GM23338 (cell line): ENCODE data around the gene PBX3. TPM values are rescaled to one million over a fixed set of nuclear protein-coding genes. Genes with fewer than 3 reads are reported as not detected.

Experiments
- ATAC-seq: fragments of 200-7000 bp; cut with Tn5 transposase; 3 replicates; pipeline ENCODE4 v1.9.1; 2020
- DNase-seq: peaks from one replicate; pipeline ENCODE4 v3.0.0-alpha.2; 2015; ENCODE audit warnings: low spot score
- H2AFZ ChIP-seq: fragments of 200-600 bp; sonication (generic); 2 replicates; pipeline ENCODE4 v1.8.0; 2016; ENCODE audit warnings: antibody characterized with exemption, mild to moderate bottlenecking, moderate library complexity
- H3F3A ChIP-seq: fragments of 200-600 bp; sonication (generic); replicated peaks from 2 replicates; pipeline ENCODE4 v1.8.0; 2017; ENCODE audit warnings: antibody characterized with exemption, mixed run types, low read depth
- H3K27ac ChIP-seq: fragments of 200-600 bp; sonication (generic); 2 replicates; pipeline ENCODE4 v1.6.1; 2016; ENCODE audit warnings: low read depth
- H3K27me3 ChIP-seq: fragments of 200-600 bp; sonication (generic); 2 replicates; pipeline ENCODE4 v1.8.0; 2016; ENCODE audit warnings: mild to moderate bottlenecking, mixed run types, moderate library complexity; ENCODE audit not compliant: insufficient read depth
- H3K36me3 ChIP-seq: fragments of 200-600 bp; sonication (generic); 2 replicates; pipeline ENCODE4 v1.8.0; 2016; ENCODE audit warnings: mild to moderate bottlenecking; ENCODE audit not compliant: insufficient read depth
- H3K4me1 ChIP-seq: fragments of 200-600 bp; sonication (generic); 2 replicates; pipeline ENCODE4 v1.8.0; 2016; ENCODE audit warnings: mild to moderate bottlenecking, moderate library complexity; ENCODE audit not compliant: insufficient read depth
- H3K4me2 ChIP-seq: fragments of 200-600 bp; sonication (generic); 2 replicates; pipeline ENCODE4 v1.7.1; 2017; ENCODE audit warnings: mixed run types
- H3K4me3 ChIP-seq: fragments of 200-600 bp; sonication (generic); 2 replicates; pipeline ENCODE4 v1.6.1; 2016; ENCODE audit warnings: mixed run types
- H3K79me2 ChIP-seq: fragments of 200-600 bp; sonication (generic); replicated peaks from 2 replicates; pipeline ENCODE4 v1.8.0; 2017; ENCODE audit warnings: mild to moderate bottlenecking; ENCODE audit not compliant: insufficient read depth
- H3K9me2 ChIP-seq: fragments of 200-600 bp; sonication (generic); 2 replicates; pipeline ENCODE4 v1.8.0; 2017; ENCODE audit not compliant: insufficient read depth
- H4K20me1 ChIP-seq: fragments of 200-600 bp; sonication (generic); replicated peaks from 2 replicates; pipeline ENCODE4 v1.8.0; 2017; ENCODE audit warnings: mild to moderate bottlenecking; ENCODE audit not compliant: insufficient read depth
- H3K27ac Mint-ChIP-seq: 2 replicates; pipeline ENCODE4 v1.8.0; 2020; ENCODE audit warnings: inconsistent platforms, mild to moderate bottlenecking, moderate library complexity, mixed read lengths
- H3K27me3 Mint-ChIP-seq: 3 replicates; pipeline ENCODE4 v1.8.0; 2022; ENCODE audit warnings: low read depth, mild to moderate bottlenecking, moderate library complexity, mixed read lengths, inconsistent platforms; ENCODE audit not compliant: insufficient read depth, poor library complexity
- H3K36me3 Mint-ChIP-seq: 3 replicates; pipeline ENCODE4 v1.8.0; 2021; ENCODE audit warnings: low read depth, mild to moderate bottlenecking, inconsistent platforms, moderate library complexity, mixed read lengths
- H3K4me1 Mint-ChIP-seq: 3 replicates; pipeline ENCODE4 v1.8.0; 2020; ENCODE audit warnings: mild to moderate bottlenecking, inconsistent platforms, mixed read lengths
- H3K4me3 Mint-ChIP-seq: 3 replicates; pipeline ENCODE4 v1.8.0; 2021; ENCODE audit warnings: moderate library complexity, mild to moderate bottlenecking, inconsistent platforms, mixed read lengths
- H3K9me3 Mint-ChIP-seq: 3 replicates; pipeline ENCODE4 v1.8.0; 2020; ENCODE audit warnings: moderate library complexity, mild to moderate bottlenecking, inconsistent platforms, mixed read lengths
- CREB1 ChIP-seq: fragments of 250-450 bp; sonication (Bioruptor Pico); IDR thresholded peaks from 2 replicates; pipeline ENCODE4 v1.5.0; 2020; ENCODE audit warnings: low read depth, mild to moderate bottlenecking, moderate library complexity
- EZH2 ChIP-seq: fragments of 200-600 bp; sonication (generic); IDR thresholded peaks from one replicate; pipeline ENCODE4 v1.8.0; 2017; ENCODE audit warnings: antibody characterized with exemption, mild to moderate bottlenecking, low read depth; ENCODE audit not compliant: unreplicated experiment
- EZH2phosphoT487 ChIP-seq: fragments of 200-600 bp; sonication (generic); IDR thresholded peaks from one replicate; pipeline ENCODE4 v1.8.1; 2018; ENCODE audit warnings: antibody characterized with exemption; ENCODE audit not compliant: unreplicated experiment
- JUNB ChIP-seq: IDR thresholded peaks from one replicate; pipeline ENCODE4 v1.6.1; 2016; ENCODE audit warnings: antibody characterized with exemption; ENCODE audit not compliant: unreplicated experiment
- NANOG ChIP-seq: IDR thresholded peaks from 2 replicates; pipeline ENCODE4 v1.6.1; 2016; ENCODE audit warnings: antibody characterized with exemption, borderline replicate concordance
- POLR2AphosphoS5 ChIP-seq: IDR thresholded peaks from 2 replicates; pipeline ENCODE4 v1.6.1; 2016; ENCODE audit warnings: antibody characterized with exemption, low read depth
- STAT1 ChIP-seq: IDR thresholded peaks from one replicate; pipeline ENCODE4 v1.6.1; 2016; ENCODE audit warnings: antibody characterized with exemption; ENCODE audit not compliant: unreplicated experiment
- ZNF114 ChIP-seq: fragments of 250-450 bp; sonication (Bioruptor Pico); IDR thresholded peaks from 2 replicates; pipeline ENCODE4 v1.5.0; 2020; ENCODE audit warnings: mild to moderate bottlenecking, moderate library complexity
- ZNF331 ChIP-seq: fragments of 250-450 bp; sonication (Bioruptor Pico); IDR thresholded peaks from 2 replicates; pipeline ENCODE4 v1.5.0; 2020; ENCODE audit warnings: low read depth, mild to moderate bottlenecking, moderate library complexity
- polyA plus RNA-seq: library from polyadenylated mRNA; unstranded; fragments of >200 nt; fragmentation: Nextera tagmentation; extraction: Ambion mirVana; gene quantifications from 2 replicates; pipeline ENCODE4 v1.2.1, GENCODE V29; 2016
- total RNA-seq: library from RNA; depleted of rRNA; stranded (reverse); fragments of >200 nt; shearing (Covaris generic); gene quantifications from 2 replicates; pipeline ENCODE4 v1.2.3, GENCODE V29; 2014
- TF ChIP-seq, protein P1 (sequence below): IDR thresholded peaks from one replicate; pipeline ENCODE4 v1.6.1; 2018; ENCODE audit warnings: antibody characterized with exemption; ENCODE audit not compliant: unreplicated experiment
- TF ChIP-seq, protein P2 (sequence below): IDR thresholded peaks from 2 replicates; pipeline ENCODE4 v1.6.1; 2016; ENCODE audit warnings: antibody characterized with exemption

The PBX3 gene
- total and polyA plus RNA-seq, 2 experiments from 2014 or later: 28.9 to 50.5 TPM

DNA sequence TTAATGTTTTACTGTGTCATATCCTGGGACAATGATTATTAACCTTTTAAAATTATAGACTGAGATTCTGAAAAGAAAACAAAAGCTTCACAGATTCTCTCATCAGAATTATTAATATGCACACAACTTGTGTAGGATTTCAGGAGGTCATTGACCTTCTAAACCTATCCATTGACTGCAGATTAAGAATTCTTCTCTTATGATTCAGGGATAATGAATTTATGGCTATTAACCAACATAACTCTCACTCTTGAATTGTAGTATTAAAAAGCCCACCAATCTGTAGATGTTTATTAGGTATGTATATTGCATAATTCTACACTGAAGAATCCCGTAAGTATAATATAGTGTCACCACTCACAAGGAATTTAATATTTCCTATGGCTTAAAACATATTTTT is 179.8 kb downstream of the PBX3 start:
- H4K20me1 ChIP-seq: no peaks in the 10 kb centered on the region
- Mint-ChIP-seq H3K27me3 (no peaks in the 10 kb centered on the region), H3K4me1 (peaks cover 15% of the 10 kb centered on the region), H3K4me3 (no peak overlapping the region), H3K27ac (no peak overlapping the region), H3K9me3 (no peaks in the 10 kb centered on the region), H3K36me3 (peaks cover 9% of the 10 kb centered on the region; the same call in 2 of the 3 replicates)
- H3K4me1 ChIP-seq: peaks cover 6% of the 10 kb centered on the region
- no peak overlapping the region for H3K4me3 ChIP-seq
- TF ChIP-seq, protein P1, sequence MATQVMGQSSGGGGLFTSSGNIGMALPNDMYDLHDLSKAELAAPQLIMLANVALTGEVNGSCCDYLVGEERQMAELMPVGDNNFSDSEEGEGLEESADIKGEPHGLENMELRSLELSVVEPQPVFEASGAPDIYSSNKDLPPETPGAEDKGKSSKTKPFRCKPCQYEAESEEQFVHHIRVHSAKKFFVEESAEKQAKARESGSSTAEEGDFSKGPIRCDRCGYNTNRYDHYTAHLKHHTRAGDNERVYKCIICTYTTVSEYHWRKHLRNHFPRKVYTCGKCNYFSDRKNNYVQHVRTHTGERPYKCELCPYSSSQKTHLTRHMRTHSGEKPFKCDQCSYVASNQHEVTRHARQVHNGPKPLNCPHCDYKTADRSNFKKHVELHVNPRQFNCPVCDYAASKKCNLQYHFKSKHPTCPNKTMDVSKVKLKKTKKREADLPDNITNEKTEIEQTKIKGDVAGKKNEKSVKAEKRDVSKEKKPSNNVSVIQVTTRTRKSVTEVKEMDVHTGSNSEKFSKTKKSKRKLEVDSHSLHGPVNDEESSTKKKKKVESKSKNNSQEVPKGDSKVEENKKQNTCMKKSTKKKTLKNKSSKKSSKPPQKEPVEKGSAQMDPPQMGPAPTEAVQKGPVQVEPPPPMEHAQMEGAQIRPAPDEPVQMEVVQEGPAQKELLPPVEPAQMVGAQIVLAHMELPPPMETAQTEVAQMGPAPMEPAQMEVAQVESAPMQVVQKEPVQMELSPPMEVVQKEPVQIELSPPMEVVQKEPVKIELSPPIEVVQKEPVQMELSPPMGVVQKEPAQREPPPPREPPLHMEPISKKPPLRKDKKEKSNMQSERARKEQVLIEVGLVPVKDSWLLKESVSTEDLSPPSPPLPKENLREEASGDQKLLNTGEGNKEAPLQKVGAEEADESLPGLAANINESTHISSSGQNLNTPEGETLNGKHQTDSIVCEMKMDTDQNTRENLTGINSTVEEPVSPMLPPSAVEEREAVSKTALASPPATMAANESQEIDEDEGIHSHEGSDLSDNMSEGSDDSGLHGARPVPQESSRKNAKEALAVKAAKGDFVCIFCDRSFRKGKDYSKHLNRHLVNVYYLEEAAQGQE: no peak
- TF ChIP-seq JUNB (no peak), ZNF331 (CRISPR knock-in tag) (no peak)
- TF ChIP-seq, protein P2, sequence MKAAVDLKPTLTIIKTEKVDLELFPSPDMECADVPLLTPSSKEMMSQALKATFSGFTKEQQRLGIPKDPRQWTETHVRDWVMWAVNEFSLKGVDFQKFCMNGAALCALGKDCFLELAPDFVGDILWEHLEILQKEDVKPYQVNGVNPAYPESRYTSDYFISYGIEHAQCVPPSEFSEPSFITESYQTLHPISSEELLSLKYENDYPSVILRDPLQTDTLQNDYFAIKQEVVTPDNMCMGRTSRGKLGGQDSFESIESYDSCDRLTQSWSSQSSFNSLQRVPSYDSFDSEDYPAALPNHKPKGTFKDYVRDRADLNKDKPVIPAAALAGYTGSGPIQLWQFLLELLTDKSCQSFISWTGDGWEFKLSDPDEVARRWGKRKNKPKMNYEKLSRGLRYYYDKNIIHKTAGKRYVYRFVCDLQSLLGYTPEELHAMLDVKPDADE: no peak
- H3K4me2 ChIP-seq: no peak overlapping the region
- no peak overlapping the region for H3K27ac ChIP-seq
- H3K36me3 ChIP-seq: no peaks in the 10 kb centered on the region
- H3F3A ChIP-seq: no peaks in the 10 kb centered on the region
- peaks cover 2% of the 10 kb centered on the region; the same call in 1 of the 2 replicates for H3K79me2 ChIP-seq
- ATAC-seq: no peak
- no peak overlapping the region for H2AFZ ChIP-seq
- H3K27me3 ChIP-seq: no peaks in the 10 kb centered on the region
- H3K9me2 ChIP-seq: no peaks in the 10 kb centered on the region
- no peak for DNase-seq

DNA sequence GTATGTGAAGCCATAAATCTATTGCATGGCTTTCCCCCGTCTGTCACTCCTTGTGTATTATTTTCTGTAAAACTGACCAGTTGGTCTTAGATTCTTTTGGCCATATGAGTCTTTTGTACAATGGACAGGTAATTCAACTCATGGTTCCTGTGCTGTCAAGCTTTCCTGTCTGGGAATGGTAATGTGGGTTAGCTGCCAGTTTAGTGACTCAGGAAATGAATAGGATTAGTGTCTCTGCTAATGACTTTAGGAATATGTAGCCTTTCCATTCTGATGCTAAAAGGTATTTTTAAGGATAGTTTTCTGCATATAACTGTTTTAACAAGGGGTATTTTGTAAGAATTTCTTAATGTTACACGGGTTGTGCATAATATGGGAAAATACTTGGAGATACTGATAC is 182.7 kb downstream of the PBX3 start:
- Histone ChIP-seq H3K79me2 (0 out of 2 replicates have a peak, but pooled peaks cover 2% of the 10 kb centered on the region), H3K9me2 (no peaks in the 10 kb centered on the region), H3K27me3 (no peaks in the 10 kb centered on the region), H4K20me1 (no peaks in the 10 kb centered on the region), H3K36me3 (no peaks in the 10 kb centered on the region), H3K4me1 (peaks cover 6% of the 10 kb centered on the region), H3K4me2 (peak overlapping the region; percentile 14; the same call in 1 of the 2 replicates), H2AFZ (no peak overlapping the region), H3K27ac (no peak overlapping the region; the same call in 1 of the 2 replicates), H3K4me3 (no peak overlapping the region), H3F3A (no peaks in the 10 kb centered on the region)
- no peaks in the 10 kb centered on the region for H3K9me3 Mint-ChIP-seq
- H3K4me3 Mint-ChIP-seq: no peak overlapping the region
- ATAC-seq: no peak
- H3K4me1 Mint-ChIP-seq: peaks cover 15% of the 10 kb centered on the region
- no peak overlapping the region for H3K27ac Mint-ChIP-seq
- no peak for DNase-seq
- peaks cover 5% of the 10 kb centered on the region; the same call in 1 of the 3 replicates for H3K36me3 Mint-ChIP-seq
- no peaks in the 10 kb centered on the region for H3K27me3 Mint-ChIP-seq
- TF ChIP-seq ZNF331 (CRISPR knock-in tag) (no peak), POLR2AphosphoS5 (no peak), STAT1 (no peak), EZH2phosphoT487 (no peak), CREB1 (no peak), JUNB (no peak), EZH2 (no peak), NANOG (no peak), ZNF114 (CRISPR knock-in tag) (no peak)
- TF ChIP-seq, protein P2: no peak
- TF ChIP-seq, protein P1: no peak
